HFF-Myc (cell line): Measurements from ENCODE around the gene MAX.

Source experiments
- DNase-seq: peaks from one replicate; pipeline ENCODE4 v3.0.0-alpha.2; 2011; ENCODE audit warnings: low read depth; ENCODE audit errors: extremely low read depth
- H3K4me3 ChIP-seq: replicated peaks from 2 replicates; pipeline ENCODE4 v1.5.1; 2011; ENCODE audit warnings: low read depth, mild to moderate bottlenecking, control low read depth, low read length
- TF ChIP-seq, protein P1 (sequence below): IDR thresholded peaks from 2 replicates; pipeline ENCODE4 v1.5.1; 2012; ENCODE audit warnings: mild to moderate bottlenecking, low read depth, low read length, control low read depth; ENCODE audit errors: missing control alignments

MAX gene

DNA sequence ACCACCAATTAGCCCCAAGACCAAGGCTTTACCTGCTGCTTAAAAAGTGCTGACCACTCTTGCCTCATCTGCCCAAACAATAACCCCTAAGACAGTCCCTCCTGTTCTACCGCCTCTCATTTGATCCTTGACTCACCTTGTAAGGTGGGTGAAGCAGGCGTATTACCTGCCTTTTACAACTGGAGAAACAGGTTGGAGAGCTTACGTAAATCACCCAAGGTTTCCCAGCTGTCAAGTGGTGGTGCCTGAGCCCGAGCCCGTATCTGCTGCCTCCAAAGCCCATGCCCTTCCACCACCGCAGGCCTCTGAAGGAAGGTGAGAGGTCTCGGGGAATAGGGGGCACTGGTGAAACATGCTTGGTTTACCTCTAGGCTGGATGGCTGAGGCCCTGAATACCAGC lies 36.6 kb downstream of the MAX start:
- no peak for DNase-seq
- TF ChIP-seq, protein P1, sequence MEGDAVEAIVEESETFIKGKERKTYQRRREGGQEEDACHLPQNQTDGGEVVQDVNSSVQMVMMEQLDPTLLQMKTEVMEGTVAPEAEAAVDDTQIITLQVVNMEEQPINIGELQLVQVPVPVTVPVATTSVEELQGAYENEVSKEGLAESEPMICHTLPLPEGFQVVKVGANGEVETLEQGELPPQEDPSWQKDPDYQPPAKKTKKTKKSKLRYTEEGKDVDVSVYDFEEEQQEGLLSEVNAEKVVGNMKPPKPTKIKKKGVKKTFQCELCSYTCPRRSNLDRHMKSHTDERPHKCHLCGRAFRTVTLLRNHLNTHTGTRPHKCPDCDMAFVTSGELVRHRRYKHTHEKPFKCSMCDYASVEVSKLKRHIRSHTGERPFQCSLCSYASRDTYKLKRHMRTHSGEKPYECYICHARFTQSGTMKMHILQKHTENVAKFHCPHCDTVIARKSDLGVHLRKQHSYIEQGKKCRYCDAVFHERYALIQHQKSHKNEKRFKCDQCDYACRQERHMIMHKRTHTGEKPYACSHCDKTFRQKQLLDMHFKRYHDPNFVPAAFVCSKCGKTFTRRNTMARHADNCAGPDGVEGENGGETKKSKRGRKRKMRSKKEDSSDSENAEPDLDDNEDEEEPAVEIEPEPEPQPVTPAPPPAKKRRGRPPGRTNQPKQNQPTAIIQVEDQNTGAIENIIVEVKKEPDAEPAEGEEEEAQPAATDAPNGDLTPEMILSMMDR = no peak
- no peak overlapping the region for H3K4me3 ChIP-seq

DNA sequence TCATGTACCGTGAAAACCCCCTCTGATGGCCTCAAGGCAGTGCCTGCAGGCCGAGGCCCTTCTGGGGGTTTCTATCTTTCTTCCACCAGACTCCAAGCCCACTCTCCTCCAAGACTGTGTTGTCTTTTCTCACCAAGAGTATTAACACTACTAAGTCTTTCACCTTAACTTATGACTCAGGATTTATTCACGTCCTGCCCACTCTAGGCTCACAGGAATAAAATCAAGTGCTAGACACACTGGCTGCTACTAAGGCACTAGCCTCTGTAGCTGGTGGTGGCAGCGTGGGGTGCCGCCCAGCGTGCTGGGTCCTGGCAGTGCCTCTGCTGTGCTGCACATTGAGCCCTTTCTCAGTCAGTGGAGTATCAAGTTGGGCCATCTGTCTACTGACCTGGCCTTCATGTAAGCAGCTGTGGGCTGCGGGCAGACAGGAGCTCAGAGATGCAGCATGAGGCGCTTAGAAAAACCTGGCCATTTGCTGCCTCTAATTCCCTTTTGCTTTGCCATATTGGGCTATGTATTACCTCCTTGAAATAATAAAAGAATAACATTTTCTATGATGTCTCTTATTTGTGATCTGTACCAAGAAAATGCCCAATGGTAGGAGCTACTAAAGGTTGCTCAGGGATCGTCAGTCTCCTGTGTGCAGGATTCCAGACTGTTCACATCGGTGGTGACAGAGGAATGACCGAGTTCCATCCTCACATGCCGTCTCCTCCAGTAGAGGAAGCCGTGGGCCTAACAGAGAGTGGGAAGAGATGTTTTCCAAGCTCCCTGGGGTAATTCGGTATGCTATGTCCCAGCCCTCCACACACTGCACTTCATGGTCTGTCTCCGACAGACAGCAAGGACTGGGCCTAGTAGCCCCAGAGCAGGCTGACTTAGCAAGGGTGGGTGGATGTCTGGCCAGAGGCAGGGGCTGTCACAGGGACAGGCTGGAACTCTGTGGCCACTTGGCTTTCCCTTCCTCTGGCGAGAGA lies 39.9 kb downstream of the MAX start:
- no peak for DNase-seq
- TF ChIP-seq, protein P1 = no peak
- no peak overlapping the region for H3K4me3 ChIP-seq

DNA sequence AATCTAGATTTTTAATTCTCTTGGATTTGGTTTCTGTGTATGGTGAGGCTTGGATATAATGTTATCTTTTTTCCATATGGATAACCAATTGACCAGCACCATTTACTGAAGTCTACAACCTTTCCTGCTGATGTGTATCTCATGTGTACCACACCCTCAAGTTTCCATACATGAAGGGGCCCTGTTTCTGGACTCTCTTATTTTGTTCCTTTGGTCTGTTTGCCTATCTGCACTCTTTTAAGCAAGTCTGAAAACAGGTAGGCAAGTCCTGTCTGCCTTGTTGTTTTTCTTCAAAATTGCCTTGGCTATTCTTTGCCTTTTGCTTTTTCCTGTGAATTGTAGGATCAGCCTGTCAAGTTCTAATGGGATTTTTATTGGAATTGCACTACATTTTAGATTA lies 44.6 kb downstream of the MAX start:
- H3K4me3 ChIP-seq = no peak overlapping the region
- no peak for DNase-seq
- TF ChIP-seq, protein P1 = no peak

DNA sequence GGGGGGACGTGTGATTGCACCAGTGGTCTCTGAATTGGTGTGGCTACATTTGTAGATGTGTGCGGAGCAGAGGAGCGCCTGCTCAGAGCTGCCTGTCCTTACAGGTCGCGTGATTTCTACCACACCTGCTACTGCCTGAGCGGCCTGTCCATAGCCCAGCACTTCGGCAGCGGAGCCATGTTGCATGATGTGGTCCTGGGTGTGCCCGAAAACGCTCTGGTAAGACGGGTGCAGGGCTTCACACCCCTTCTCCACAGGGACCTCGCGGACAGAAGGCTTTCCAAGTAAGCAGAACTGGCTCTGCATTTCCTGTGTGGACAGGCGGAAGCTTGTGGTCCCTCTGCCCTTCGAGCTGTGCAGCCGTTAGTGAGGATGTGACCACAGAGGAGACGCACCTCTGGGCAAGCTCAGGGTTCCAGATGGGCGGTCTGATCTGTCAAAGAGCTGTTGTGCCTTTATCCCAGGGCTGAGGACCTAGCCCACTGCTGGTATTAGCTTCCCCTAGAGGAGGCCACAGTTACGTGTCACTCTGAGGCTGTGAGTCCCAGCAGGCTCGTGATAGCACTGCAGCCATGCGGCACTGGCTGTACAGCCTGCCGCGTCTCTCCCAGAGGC lies 47.7 kb downstream of the MAX start:
- TF ChIP-seq, protein P1 = no peak
- DNase-seq = no peak
- no peak overlapping the region for H3K4me3 ChIP-seq

DNA sequence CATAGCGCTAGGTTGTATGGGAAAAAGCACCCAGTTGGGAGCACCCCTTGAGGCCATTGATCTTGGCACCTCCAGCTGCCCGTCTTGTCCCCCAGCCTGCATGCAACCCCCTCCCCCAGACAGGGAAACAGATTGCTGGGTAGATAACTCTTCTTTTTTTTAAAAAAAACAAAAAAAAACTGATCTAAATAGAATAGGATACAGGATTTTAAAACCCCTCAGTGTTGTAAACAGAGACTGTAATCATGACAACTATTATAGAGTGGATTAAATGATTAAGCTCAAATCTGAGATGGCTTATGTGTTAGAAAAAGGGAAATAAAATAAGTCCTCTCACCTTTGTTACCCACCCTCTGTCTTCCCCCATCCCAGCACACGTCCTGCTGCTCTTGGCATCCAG lies 48.9 kb downstream of the MAX start:
- DNase-seq = no peak
- H3K4me3 ChIP-seq = no peak overlapping the region
- TF ChIP-seq, protein P1 = no peak

DNA sequence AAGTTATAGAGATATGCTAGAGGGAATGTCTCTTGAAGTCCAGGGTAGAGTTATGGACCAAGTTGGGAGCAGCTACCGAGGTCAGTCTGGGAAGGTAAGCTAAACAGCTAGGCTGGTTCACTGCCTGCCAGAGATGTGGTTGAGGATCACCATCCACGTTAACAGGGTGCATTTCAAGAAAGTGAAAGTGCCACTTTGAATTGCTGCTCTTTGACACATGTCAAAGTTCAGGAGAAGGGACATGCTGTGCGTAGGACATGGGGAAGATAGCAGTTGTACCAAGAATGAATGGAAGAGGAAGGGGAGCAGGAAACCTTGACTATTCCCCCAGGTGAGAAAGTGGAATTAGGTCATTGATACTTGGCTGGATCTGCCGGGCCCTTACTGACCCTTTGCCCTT lies 49.5 kb downstream of the MAX start:
- no peak for DNase-seq
- no peak overlapping the region for H3K4me3 ChIP-seq
- TF ChIP-seq, protein P1 = no peak
